ENCODE measurements around the gene SUMO3.

DNA sequence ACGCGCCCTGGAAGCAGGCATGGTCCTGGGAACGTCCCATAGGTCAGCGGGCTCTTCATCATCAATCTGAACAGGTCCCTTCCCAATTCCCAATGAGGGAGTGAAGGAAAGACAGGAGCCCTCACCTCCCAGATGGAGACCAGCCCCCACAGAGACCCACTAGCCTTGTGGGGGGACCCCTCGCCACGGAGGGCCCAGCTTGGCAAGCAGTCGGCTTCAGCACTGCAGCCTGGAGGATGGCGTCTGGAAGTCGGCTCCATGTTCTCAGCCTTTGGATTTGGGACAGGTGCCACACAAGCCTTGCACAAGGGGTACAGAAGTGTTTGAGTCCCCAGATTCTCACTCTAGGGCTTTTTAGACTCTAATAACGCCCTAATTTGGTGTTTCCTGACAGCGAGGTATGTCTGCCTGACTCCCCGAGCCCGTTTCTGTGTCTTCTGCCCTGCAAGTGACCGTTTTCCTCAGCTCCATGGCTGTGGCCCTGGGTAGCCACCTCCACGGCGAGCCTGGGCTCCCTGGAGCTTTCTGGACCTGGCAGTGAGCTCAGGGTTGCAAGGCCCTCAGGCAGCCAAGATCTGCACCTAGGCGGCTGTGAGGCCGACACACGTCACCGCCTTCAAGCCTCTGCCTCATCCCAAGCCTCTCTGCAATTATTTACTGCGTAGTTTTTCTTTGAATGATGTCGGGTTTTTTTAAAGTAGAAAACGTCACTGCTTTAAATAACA lies 25.0 kb upstream of the SUMO3 start:
- TF ChIP-seq, protein P1, sequence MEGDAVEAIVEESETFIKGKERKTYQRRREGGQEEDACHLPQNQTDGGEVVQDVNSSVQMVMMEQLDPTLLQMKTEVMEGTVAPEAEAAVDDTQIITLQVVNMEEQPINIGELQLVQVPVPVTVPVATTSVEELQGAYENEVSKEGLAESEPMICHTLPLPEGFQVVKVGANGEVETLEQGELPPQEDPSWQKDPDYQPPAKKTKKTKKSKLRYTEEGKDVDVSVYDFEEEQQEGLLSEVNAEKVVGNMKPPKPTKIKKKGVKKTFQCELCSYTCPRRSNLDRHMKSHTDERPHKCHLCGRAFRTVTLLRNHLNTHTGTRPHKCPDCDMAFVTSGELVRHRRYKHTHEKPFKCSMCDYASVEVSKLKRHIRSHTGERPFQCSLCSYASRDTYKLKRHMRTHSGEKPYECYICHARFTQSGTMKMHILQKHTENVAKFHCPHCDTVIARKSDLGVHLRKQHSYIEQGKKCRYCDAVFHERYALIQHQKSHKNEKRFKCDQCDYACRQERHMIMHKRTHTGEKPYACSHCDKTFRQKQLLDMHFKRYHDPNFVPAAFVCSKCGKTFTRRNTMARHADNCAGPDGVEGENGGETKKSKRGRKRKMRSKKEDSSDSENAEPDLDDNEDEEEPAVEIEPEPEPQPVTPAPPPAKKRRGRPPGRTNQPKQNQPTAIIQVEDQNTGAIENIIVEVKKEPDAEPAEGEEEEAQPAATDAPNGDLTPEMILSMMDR (IDR thresholded peaks at IDR 0.05; ENCODE audit: low read depth, low read length, poor library complexity, severe bottlenecking), result no peak
- no peak for TF ChIP-seq EZH2phosphoT487 (IDR thresholded peaks at IDR 0.05; ENCODE audit: borderline replicate concordance, low read length)

All from DOHH2 (cell line).